Measurements from ENCODE around the gene FADS2. TPM values are rescaled to one million over a fixed set of nuclear protein-coding genes. Genes with fewer than 3 reads are reported as not detected.

The FADS2 gene
- total RNA-seq, 4 donors from 2014 or later, result 1.5 to 6.4 (median 4.0) TPM

- peak overlapping the region; percentile 57 to 74 (median 69) for H3K27ac ChIP-seq
- in situ Hi-C loops (cut with MboI; ENCODE audit: low sequenced_read_pairs in 4 of 4), result no loop called here
Observed at GRCh38 chr11:61828379-61828628, 204 bp downstream of the FADS2 start.

GRCh38 chr11:61828629-61829407 lies 718 bp downstream of the FADS2 start:
- peak overlapping the region; percentile 41 to 63 (median 58) for H3K4me3 ChIP-seq
- intact Hi-C loops (cut with DNase I; ENCODE audit: low total_unique reads), result no loop called here
- TF ChIP-seq, protein P1, sequence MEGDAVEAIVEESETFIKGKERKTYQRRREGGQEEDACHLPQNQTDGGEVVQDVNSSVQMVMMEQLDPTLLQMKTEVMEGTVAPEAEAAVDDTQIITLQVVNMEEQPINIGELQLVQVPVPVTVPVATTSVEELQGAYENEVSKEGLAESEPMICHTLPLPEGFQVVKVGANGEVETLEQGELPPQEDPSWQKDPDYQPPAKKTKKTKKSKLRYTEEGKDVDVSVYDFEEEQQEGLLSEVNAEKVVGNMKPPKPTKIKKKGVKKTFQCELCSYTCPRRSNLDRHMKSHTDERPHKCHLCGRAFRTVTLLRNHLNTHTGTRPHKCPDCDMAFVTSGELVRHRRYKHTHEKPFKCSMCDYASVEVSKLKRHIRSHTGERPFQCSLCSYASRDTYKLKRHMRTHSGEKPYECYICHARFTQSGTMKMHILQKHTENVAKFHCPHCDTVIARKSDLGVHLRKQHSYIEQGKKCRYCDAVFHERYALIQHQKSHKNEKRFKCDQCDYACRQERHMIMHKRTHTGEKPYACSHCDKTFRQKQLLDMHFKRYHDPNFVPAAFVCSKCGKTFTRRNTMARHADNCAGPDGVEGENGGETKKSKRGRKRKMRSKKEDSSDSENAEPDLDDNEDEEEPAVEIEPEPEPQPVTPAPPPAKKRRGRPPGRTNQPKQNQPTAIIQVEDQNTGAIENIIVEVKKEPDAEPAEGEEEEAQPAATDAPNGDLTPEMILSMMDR (IDR thresholded peaks at IDR 0.05 in 4 of 5, conservative IDR thresholded peaks at IDR 0.05 in 1 of 5), result peak in 1 of 5 experiments; percentile 47
- no peak for TF ChIP-seq POLR2A (IDR thresholded peaks at IDR 0.05)
- H3K9me3 ChIP-seq, result no peaks in the 10 kb centered on the region
- H3K4me1 ChIP-seq, result peaks cover 6 to 13% of the 10 kb centered on the region in 2 donors
- H3K36me3 ChIP-seq, result no peaks in the 10 kb centered on the region
- H3K27ac ChIP-seq, result peak overlapping the region; percentile 57 to 74 (median 69)
- peak in 1 of 2 donors; percentile 38 for DNase-seq
- ATAC-seq, result peak in 1 of 2 donors; percentile 34
- in situ Hi-C loops (cut with MboI; ENCODE audit: low sequenced_read_pairs in 4 of 4), result no loop called here
- peaks cover 21 to 39% (median 27%) of the 10 kb centered on the region in 3 donors for H3K27me3 ChIP-seq

More at GRCh38 chr11:61828379-61828628, 204 bp downstream of the FADS2 start:
- H3K4me1 ChIP-seq, result peaks cover 6 to 13% of the 10 kb centered on the region in 2 donors
- H3K27me3 ChIP-seq, result peaks cover 21 to 39% (median 27%) of the 10 kb centered on the region in 3 donors
- TF ChIP-seq POLR2A (IDR thresholded peaks at IDR 0.05), result no peak
- TF ChIP-seq, protein P1 (IDR thresholded peaks at IDR 0.05 in 4 of 5, conservative IDR thresholded peaks at IDR 0.05 in 1 of 5), result no peak
- DNase-seq, result no peak
- H3K4me3 ChIP-seq, result peak overlapping the region; percentile 41 to 63 (median 58)
- no peak for ATAC-seq
- intact Hi-C loops (cut with DNase I; ENCODE audit: low total_unique reads), result no loop called here
- H3K36me3 ChIP-seq, result no peaks in the 10 kb centered on the region
- no peaks in the 10 kb centered on the region for H3K9me3 ChIP-seq

DNA sequence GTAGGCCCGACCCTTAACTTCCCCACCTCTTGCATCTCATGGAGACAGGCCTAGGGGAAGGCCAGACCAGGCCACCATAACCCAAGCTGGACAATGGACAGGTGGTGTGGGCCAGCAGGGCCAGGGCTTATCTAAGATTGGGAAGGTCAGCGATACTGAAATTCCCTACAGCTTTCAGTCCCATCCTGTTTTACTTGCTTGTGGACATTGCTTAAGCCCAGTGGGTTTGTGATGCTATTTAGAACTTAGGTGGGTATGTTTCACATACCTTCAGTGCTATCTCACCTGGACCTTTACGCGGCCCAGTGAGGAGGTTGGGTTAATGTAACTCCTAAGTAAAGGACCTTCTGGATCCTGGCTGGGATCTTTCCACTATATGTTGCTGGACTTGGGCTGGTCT lies 1.7 kb downstream of the FADS2 start:
- in situ Hi-C loops (cut with MboI; ENCODE audit: low sequenced_read_pairs in 4 of 4), result no loop called here
- Histone ChIP-seq H3K27me3 (peaks cover 21 to 39% (median 27%) of the 10 kb centered on the region in 3 donors), H3K4me1 (peaks cover 6 to 20% of the 10 kb centered on the region in 2 donors), H3K36me3 (no peaks in the 10 kb centered on the region), H3K27ac (peak overlapping the region; percentile 57 to 74 (median 69)), H3K4me3 (peak overlapping the region in 2 of 4 donors; percentile 1 to 61), H3K9me3 (no peaks in the 10 kb centered on the region)
- ATAC-seq, result no peak
- TF ChIP-seq, protein P1 (IDR thresholded peaks at IDR 0.05 in 4 of 5, conservative IDR thresholded peaks at IDR 0.05 in 1 of 5), result no peak
- TF ChIP-seq POLR2A (IDR thresholded peaks at IDR 0.05), result no peak
- DNase-seq, result no peak
- intact Hi-C loops (cut with DNase I; ENCODE audit: low total_unique reads), result no loop called here

- Histone ChIP-seq H3K9me3 (no peaks in the 10 kb centered on the region), H3K4me1 (peaks cover 10 to 20% of the 10 kb centered on the region in 2 donors), H3K27me3 (peaks cover 21 to 39% (median 27%) of the 10 kb centered on the region in 3 donors), H3K4me3 (peak overlapping the region in 1 of 4 donors; percentile 1), H3K27ac (peak overlapping the region; percentile 57 to 74 (median 69)), H3K36me3 (no peaks in the 10 kb centered on the region)
- in situ Hi-C loops (cut with MboI; ENCODE audit: low sequenced_read_pairs in 4 of 4) (no loop called here), intact Hi-C loops (cut with DNase I; ENCODE audit: low total_unique reads) (no loop called here)
- DNase-seq (no peak), ATAC-seq (peak in 1 of 2 donors; percentile 29)
- no peak for TF ChIP-seq POLR2A (IDR thresholded peaks at IDR 0.05)
- TF ChIP-seq, protein P1 (IDR thresholded peaks at IDR 0.05 in 4 of 5, conservative IDR thresholded peaks at IDR 0.05 in 1 of 5), result no peak
Observed at GRCh38 chr11:61830237-61831105, 2.4 kb downstream of the FADS2 start.

Measured in gastrocnemius medialis (tissue), 4 donors.